ENCODE results near the gene RNASE8.

Gene RNASE8

DNA sequence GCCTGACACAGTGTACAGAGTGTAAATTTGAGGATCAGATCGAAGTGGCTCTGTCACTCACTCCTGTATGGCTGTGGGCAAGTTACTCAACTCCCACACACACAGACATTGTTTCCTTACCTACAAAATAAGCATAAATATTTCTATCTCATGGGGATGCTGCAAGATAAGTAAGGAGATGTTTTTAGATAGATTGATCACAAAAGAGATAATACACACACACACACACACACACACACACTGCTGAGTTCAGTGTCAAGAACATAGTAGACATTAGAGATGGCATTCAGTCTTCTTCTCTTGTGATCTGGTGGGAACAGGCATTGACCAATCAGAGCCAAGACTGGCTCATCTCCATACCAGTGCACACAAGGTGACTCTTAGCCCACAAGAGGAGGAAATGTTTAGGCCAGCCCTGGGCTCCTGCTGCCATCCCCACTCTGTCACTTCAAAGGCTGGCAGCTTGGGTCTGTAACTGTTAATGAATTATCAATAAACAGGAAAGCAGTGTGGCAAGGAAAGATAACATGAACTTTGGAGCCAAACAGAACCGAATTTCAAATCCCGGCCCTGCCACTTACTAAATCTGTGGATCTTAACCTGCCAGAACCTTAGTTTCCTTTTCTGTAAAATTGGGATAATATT lies 3.4 kb upstream of the RNASE8 start:
- no peak for DNase-seq

DNA sequence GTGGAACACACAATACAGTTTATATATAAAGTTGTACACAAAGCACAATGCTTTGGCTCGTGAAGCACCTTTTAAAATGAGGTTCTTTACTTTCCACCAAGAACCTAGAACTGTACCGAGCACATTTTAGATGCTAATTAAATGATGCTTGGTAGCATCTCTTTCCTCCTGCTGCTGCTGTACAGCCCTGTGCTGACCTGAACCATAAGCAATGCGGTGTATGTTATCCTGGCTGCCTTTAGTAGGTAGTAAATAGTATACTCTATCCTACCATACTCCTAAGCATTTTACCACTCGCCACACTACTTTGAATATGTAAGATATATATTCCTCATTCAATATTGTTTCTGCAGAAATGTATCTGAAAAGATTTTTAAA lies 2.9 kb upstream of the RNASE8 start:
- no peak for DNase-seq

DNA sequence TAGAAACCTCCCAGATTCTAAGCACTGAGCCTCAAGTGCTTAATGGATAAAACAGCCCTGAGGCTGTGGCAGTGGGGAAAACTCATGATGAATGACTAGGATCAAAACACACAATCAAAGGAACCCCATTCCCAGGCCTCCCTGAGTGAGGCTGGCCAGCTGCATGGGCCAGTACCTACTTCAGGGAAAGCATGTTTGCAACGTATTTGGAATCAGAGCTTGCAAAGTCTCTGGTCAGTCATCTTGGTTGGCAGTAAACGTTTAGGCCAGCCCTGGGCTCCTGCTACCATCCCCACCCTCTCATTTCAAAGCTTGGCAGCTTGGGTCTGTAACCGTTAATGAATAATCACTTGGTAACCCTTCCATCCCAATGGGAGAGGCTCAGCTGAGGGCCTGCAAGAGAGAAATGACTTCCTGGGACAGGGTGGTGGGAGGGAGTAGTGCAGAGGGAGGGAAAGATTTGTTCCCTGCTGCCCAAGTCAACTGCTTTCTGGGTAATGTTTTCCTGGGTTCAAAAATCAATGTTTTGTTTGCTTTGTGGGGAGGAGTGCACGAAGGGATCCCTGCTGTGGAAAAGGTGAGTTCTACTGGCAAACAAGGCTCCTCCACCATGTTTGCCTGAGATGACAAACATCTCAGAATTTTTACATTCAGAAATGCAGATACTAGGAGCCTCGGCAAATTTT lies 2.0 kb upstream of the RNASE8 start:
- DNase-seq, result no peak

DNA sequence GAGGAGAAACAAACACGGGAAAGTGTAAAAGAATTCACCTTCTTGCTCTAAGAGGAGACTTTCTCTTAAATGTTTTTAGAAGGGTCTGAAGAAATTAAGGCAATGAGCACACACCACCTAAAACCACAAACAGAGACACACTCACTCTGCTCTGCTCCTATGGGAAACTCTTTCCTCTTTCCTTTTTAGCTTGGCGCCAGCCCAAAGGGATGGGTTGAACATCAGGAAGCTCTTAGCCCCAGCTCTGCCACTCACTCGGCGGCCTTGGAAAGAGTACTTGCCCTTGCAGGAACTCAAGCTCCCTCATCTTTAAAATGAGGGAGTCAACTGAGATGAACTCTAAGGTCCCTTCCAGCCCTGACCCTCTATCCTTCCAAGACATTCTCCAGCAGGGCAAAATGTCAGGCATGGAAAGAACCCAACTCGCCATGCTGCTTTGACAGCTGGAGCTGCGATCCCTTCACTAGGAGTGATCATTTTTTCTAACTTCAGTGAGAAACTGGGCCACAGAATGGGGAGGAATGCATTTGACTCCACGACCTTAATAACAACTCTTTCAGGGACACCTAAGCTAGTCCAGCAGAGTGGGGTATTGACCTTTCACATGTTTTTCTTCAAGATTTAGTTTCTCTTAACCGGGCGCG lies 980 bp upstream of the RNASE8 start:
- no peak for DNase-seq

DNA sequence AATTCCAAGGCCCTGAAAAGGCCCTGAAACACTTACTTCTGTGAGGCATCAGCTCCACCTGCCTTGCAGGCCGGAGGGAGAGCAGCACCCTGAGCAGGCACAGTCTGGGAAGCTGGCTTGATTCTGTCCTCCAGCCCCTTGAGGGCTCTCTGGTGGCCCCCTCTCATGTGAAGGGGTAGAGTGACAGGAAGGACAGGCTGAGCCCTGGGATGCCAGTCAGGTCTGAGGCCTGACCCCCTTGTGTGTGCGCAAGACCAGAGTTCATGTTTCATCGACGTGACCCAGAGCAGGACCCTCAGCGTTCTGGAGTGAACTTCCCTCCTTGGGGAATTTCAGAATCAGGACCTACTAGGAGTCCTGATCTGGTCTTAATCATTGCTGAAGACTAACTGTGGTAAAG lies 1.3 kb downstream of the RNASE8 start:
- DNase-seq, result no peak

DNA sequence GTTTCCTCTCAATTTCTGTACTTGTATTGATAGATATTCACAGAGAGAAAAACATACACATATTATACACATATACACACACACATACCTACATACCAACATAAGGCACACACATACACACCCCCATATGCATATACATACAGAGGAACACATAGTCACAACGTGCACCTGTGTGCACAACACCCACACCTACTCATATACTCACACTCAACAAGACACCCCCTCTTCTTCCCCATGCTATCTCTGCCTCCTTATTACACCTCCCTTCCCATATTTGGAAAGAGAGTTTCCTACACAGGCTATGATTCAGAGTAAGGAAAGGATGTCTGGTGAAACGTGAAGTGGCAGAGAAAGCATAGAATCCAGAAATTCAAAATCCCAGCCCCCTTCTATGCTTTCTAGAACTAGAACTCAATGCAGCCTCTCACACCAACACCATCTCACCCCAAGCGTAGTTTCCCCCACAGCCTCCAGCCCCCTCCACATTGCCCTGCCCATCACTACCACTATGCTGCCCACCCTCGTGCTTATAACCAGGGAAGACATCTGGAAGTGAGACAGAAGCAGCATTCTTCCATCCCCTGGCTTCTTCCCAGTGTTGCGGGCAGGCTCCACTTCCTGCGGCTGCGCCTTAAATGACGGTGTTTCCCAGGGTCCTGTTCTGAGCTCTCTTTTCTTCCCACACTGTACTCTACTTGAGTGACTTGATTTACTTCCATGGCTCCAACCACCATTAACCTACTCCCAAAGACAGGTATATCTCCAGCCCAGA lies 2.4 kb downstream of the RNASE8 start:
- peak; percentile 26 for DNase-seq

DNA sequence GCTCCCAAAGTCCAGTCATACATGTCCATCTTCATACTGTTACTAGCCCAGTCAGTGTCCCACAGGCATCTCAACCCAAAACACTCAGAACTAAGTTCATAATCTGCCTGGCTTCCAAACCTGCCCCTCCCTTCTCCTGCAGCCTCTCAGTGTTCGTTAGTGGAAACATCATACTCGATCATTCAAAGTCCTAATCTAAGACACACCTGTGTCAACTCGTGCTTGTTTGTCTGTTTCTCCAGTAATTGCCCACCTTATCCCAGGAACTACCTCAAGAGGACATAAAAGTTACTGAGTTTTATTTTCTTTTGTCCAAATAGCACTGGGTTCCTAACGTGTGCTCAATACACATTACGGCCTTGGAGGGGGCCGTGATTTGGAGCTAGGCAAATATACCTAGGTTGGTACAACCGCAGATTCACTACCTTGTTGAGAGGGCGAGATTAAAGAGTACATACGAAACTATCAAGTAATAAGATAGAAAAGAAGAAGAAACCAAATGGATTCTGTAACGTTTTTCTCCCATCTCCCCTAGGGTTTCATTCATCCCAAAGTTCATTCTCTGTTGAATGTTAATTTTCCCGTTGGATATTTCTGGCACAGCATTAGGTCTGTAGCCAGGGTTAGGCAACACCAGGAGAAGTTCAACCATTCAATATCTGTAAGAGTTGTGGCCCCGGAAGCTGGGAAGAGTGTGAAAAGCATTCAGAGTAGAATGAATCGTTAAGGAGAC lies 3.2 kb downstream of the RNASE8 start:
- no peak for DNase-seq

DNA sequence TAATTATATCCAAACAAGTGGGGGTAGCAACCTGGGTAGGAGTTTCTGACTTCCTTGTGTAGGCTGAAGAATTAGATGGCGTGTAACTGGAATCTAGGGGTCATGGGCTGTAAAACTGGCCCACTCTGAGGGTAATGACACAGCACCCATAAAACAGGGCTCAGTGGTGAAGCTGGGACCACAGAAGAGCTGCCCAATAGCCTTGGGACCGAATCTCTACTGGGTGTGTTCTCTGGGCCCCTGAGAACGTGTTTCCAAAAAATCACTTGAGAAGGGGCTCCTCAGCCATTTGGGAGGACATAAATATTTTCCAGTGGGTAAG lies 3.7 kb downstream of the RNASE8 start:
- no peak for DNase-seq

DNA sequence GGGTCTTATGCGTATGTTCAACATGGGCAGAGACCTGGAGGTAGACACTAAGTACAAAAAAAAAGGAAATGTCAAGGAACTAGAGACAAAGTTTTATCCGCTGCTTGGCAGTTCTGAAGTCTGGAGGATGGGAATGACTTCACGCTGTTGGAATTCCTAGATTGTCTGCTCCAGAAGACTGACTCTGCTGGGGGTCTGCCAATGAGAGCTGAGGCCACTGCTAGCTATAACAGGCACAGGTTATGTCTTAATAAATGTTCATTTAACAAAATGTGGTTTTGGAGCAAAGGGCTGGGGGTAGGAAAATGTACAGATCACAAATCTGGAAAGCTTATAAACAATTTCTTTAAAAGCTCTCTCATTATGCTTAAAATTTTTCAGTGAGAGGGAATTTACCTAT lies 5.9 kb downstream of the RNASE8 start:
- DNase-seq, result peak; percentile 93

DNA sequence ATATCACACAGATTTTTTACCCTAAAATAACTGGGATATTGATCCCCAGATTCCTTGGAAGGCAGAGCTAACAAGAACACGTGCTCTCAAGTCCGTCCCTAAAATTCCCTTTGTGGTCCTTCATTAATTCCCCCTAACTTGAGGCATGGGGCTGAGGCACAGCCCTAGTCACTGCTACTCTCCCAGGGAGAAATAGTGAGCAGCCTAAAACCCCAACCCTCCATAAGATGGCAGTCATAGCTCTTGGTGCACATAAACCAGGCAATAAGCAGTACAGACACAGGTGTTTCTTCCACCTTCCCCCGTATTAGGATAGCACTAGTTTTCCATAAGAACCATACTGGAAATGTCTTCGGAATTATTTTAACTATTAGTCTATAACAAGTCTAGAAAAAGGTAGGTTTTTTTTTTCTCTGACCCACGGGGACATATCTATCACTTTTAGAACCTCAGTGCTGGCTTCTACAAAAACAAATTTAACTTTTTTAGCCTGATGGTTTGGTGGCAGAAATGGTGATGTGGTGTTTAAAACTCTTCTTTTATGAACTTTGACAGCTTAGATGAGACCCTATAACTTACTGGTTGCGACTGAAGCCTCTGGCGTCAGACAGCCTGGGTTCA lies 9.4 kb downstream of the RNASE8 start:
- DNase-seq, result no peak

DNA sequence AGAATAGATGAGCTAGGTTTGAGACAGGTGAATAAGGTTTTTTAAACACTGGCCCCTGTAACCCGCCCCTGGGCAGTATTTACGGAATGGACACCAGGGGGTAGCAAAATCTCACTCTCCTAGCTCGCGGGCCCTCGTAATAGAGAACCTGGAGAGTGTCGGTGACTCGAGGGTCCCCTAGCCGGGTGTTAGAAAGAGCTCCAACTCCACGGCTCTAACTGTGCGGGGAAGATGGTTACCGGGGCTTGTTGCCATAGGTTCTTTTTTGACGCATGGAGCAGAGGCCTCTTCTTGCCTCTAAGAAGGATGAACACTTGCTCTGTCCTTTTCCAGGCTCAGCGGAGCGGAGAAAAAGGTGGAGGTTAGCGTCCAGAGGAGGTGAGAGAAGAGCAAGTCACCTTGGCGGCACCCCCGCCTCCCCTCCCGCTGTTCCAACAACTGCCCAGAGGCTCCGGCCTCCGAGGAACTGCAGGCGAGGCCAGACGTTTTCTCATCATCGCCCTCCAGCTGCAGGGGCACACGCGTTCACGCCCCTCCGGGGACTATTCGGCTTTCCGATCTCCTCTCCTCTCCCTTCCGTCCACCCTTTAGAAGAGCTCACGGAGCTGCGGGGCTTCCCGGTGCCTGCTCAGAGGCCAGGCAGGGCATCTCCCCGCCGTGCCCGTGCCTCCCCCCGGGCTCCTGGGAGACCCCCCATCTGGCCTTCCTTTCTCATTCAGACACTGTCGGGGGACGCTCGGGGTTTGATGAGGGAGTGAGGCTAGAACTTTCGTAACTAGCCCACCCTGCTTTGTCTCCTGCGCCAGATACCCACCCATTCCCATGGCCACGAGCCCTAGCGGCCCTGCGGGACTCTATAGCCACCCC lies 11.1 kb downstream of the RNASE8 start:
- peak; percentile 56 for DNase-seq

DNA sequence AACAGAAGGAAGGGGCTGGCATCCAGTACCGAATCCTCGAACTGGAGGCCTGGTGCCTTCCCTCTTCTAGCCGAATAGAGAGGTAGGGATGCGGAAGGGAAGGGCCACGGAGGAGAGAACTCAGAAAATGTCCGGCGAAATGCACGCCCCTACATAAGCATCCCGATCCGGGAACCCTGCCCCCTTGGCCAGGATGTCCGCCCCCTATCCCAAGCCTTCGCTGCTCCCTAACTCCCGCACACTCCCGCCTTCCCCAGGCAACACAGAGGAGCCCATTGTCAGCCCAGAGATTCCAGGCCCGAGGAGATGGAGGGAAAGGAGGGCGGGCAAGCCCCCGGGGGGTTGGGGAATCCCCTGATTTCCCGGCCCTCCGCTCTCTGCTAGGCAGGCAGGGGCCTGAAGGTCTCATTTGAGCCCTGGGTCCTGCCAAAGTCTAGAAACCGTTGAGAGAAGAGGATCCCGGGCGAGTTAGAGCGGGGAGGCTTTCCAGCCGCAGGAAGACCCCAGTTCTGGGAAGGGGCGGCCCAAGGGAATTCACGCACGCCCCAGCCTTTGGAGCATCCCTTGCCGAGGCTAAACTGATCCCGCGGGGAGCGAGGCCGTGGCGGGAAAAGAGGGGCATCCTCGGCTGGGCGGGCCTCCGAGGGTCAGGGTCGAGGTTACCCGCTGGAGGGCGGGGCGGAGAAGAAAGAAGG lies 11.9 kb downstream of the RNASE8 start:
- no peak for DNase-seq

DNA sequence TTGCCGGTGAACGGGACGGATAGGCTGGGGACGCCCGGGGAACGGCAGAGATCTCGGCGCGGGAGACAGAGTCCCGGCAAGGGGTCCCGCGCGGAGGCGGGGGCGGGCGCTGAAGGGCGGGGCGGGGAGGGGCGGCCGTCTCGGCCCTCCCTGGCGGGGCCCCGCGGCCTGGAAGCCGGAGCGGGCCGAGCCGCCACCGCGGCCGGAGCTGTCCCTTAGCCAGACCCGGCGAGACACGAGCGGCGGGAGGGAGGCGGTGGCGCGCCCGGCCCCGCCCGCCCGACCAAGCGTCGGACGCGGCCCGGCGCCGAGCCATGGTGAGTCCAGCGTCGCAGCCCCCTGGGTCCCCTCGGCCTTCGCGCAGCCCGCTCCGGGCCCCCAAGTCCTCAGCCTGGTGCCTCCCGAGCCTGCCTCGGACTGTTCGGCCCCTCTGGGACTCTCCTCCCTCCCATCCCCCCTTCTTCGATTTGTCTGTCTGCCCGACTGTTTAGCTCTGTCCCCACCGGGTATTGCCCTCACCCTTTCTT lies 12.5 kb downstream of the RNASE8 start, which contains the start of gene ARHGEF40:
Gene ARHGEF40 (plus strand): TSS at position 222 of the 527 bp plus-strand sequence. CDS start 93 bp downstream, at position 315.
- no peak for DNase-seq

DNA sequence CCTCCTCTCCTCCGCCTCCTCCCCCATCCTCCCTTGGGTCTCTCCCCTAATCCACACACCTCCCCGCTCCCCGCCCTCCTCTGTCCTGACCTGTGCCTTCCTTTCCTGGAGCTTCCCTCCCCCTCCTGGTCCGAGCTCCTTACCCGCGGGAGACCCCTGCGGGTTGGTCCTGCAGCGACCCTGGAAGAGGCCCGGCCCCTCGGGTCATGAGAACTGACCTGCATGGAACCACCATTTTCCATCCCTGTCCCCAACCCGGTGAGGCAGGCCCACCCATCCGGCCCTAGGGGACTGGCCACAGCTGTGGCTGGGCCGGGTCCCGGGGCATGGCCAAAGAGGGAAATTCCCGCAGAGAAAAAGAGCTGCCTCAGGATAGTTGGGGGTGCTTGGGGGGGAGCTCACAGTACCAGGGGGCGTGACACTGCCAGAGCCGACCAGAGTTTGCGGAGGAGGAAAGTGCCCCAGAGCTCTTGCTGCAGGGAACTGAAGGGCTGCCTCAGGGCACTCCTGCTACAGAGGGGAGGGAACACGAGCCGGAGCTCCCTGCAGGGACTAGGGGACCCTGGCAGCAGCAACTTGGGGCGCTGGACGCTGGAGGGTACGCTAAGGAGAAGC lies 13.1 kb downstream of the RNASE8 start:
- peak; percentile 66 for DNase-seq

DNA sequence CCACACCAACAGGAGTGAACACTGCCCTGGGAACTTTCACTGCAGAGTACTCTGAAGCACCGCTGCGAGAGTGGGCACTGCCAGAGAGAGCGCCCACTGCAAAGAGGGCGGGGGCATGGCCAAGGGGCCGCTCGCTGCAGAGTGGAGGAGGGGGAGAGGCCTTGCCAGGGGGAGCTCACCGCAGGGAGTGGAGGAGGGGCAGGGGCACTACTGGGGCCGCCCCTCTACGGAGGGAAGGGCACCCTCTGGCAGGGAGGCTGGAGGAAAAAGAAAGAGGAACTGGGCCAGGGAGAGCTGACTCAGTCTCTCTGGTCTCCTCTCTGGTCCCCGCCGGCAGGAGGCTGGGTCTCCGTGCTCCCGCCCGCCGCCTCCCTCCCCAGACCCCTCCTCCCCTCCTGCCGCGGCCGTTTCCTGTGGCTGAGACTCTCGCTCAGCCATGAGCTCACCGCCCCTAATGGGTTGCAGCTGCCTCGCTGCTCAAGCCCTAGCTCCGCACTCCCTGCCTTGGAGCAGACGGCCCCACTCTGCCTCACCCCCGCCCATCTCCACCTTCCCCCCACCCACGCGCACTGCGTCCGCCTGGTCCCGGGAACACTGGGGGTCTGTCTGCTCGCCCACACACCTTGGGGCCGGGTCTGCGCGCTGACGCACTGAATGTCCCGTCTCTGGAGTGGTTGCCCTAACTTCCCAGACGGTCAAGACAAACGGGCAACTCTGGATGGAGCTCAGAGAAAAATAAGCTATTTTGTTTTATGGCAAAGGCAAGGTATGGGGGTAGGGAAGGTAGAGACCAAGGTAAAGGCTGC lies 13.8 kb downstream of the RNASE8 start:
- DNase-seq, result peak; percentile 74

DNA sequence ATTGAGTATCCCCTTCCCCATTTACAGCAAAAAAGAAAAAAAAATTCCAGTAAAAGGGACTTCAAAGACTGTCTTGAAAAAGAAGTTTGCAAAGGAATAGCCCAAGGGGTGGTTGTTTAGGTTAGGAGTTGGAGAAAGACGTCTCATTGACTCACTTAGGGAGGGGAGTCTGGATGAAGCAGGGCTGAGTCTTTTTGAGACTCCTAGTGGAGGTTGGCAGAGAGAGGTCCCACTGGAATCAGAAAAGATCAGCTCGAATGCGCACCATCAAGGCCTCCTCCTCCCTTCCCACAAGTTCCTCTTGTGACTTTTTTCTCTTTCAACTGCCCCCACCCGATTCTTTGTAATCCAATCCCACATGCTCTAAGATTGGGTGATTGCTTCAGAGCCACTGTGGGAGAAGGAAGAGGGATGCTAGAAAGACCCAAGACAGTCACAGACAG lies 14.4 kb downstream of the RNASE8 start:
- peak; percentile 32 for DNase-seq

DNA sequence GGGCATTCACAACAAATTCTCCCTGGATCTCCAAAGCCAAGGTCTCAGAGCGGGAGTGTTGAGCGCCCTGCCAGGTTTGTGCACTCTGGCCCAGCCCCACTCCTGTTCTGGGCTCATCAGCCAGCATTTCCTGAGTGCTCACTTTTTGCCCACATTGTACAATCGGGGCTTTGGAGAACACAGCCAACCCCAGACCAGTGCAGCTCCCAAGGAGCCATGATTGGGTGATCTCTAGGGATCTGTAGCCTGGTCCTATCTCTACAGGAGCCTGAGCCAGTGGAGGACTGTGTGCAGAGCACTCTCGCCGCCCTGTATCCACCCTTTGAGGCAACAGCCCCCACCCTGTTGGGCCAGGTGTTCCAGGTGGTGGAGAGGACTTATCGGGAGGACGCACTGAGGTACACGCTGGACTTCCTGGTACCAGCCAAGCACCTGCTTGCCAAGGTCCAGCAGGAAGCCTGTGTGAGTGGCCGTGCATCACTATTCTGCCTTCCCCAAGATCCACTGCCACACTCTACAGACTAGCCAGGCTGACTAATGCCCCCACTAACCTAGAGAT lies 15.2 kb downstream of the RNASE8 start:
- DNase-seq, result no peak

DNA sequence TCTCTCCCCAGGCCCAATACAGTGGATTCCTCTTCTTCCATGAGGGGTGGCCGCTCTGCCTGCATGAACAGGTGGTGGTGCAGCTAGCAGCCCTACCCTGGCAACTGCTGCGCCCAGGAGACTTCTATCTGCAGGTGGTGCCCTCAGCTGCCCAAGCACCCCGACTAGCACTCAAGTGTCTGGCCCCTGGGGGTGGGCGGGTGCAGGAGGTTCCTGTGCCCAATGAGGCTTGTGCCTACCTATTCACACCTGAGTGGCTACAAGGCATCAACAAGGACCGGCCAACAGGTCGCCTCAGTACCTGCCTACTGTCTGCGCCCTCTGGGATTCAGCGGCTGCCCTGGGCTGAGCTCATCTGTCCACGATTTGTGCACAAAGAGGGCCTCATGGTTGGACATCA lies 16.3 kb downstream of the RNASE8 start:
- DNase-seq, result no peak

Measured in kidney glomerular epithelial cell (primary cell).